Neural progenitor cell (in vitro differentiated cells): ENCODE measurements around the gene EPHB1. TPM values are rescaled to one million over a fixed set of nuclear protein-coding genes. Genes with fewer than 3 reads are reported as not detected.

Experiments used
- DNase-seq: peaks from one replicate; pipeline ENCODE4 v3.0.0-alpha.2; 2016; ENCODE audit warnings: low spot score
- H2AFZ ChIP-seq: fragments of 200-600 bp; sonication (generic); replicated peaks from 2 replicates; pipeline ENCODE4 v1.6.1; 2016; ENCODE audit warnings: antibody characterized with exemption
- H3F3A ChIP-seq: fragments of 200-600 bp; sonication (generic); 2 replicates; pipeline ENCODE4 v1.6.1; 2016; ENCODE audit warnings: antibody characterized with exemption, low read depth
- H3K27ac ChIP-seq: fragments of 200-600 bp; sonication (generic); 2 replicates; pipeline ENCODE4 v1.5.1; 2016; ENCODE audit warnings: mild to moderate bottlenecking
- H3K27me3 ChIP-seq: fragments of 200-600 bp; sonication (generic); 2 replicates; pipeline ENCODE4 v1.6.1; 2016; ENCODE audit warnings: mild to moderate bottlenecking, moderate library complexity
- H3K36me3 ChIP-seq: fragments of 200-600 bp; sonication (generic); 2 replicates; pipeline ENCODE4 v1.5.1; 2016
- H3K4me1 ChIP-seq: fragments of 200-600 bp; sonication (generic); 2 replicates; pipeline ENCODE4 v1.6.1; 2016; ENCODE audit warnings: mixed run types
- H3K4me2 ChIP-seq: fragments of 200-600 bp; sonication (generic); 2 replicates; pipeline ENCODE4 v1.6.1; 2016
- H3K4me3 ChIP-seq: fragments of 200-600 bp; sonication (generic); 2 replicates; pipeline ENCODE4 v1.5.1; 2016
- H3K79me2 ChIP-seq: fragments of 200-600 bp; sonication (generic); 2 replicates; pipeline ENCODE4 v1.6.1; 2016; ENCODE audit warnings: low read depth
- H3K9ac ChIP-seq: fragments of 200-600 bp; sonication (generic); 2 replicates; pipeline ENCODE4 v1.6.1; 2016
- H3K9me3 ChIP-seq: fragments of 200-600 bp; sonication (generic); 2 replicates; pipeline ENCODE4 v1.5.1; 2016; ENCODE audit warnings: low read depth
- H4K20me1 ChIP-seq: fragments of 200-600 bp; sonication (generic); 2 replicates; pipeline ENCODE4 v1.6.1; 2016; ENCODE audit warnings: low read depth
- H3K27ac Mint-ChIP-seq: 3 replicates; pipeline ENCODE4 v1.8.0; 2021; ENCODE audit warnings: mixed read lengths
- H3K27me3 Mint-ChIP-seq: 2 replicates; pipeline ENCODE4 v1.8.0; 2022; ENCODE audit warnings: low read depth, mild to moderate bottlenecking, inconsistent platforms, moderate library complexity, mixed read lengths; ENCODE audit not compliant: insufficient read depth
- H3K36me3 Mint-ChIP-seq: 3 replicates; pipeline ENCODE4 v1.8.0; 2021; ENCODE audit warnings: mixed read lengths
- H3K4me1 Mint-ChIP-seq: 3 replicates; pipeline ENCODE4 v1.8.0; 2021; ENCODE audit warnings: mixed read lengths
- H3K4me3 Mint-ChIP-seq: 3 replicates; pipeline ENCODE4 v1.8.0; 2021; ENCODE audit warnings: mild to moderate bottlenecking, moderate library complexity, mixed read lengths
- H3K9me3 Mint-ChIP-seq: 3 replicates; pipeline ENCODE4 v1.8.0; 2020; ENCODE audit warnings: mixed read lengths
- CTCF ChIP-seq: fragments of 200-600 bp; sonication (generic); IDR thresholded peaks from 2 replicates; pipeline ENCODE4 v1.5.1; 2017; ENCODE audit warnings: antibody characterized with exemption, mild to moderate bottlenecking
- EZH2 ChIP-seq: fragments of 200-600 bp; sonication (generic); IDR thresholded peaks from 2 replicates; pipeline ENCODE4 v1.6.1; 2017; ENCODE audit warnings: antibody characterized with exemption, mild to moderate bottlenecking, moderate library complexity
- EZH2phosphoT487 ChIP-seq: fragments of 200-600 bp; sonication (generic); IDR thresholded peaks from 2 replicates; pipeline ENCODE4 v1.6.1; 2017; ENCODE audit warnings: antibody characterized with exemption
- total RNA-seq: library from RNA; depleted of rRNA; stranded (reverse); fragments of >200 nt; gene quantifications from 2 replicates; pipeline ENCODE4 v1.2.3, GENCODE V29; 2015; ENCODE audit warnings: low replicate concordance

Gene EPHB1
- total RNA-seq, 1 donor from 2014 or later, result 9.1 TPM

GRCh38 chr3:134798681-134799311, 3.7 kb downstream of the EPHB1 start:
- H3K27me3 ChIP-seq, result peaks cover 41% of the 10 kb centered on the region
- no peak overlapping the region for H3K4me3 ChIP-seq

DNA sequence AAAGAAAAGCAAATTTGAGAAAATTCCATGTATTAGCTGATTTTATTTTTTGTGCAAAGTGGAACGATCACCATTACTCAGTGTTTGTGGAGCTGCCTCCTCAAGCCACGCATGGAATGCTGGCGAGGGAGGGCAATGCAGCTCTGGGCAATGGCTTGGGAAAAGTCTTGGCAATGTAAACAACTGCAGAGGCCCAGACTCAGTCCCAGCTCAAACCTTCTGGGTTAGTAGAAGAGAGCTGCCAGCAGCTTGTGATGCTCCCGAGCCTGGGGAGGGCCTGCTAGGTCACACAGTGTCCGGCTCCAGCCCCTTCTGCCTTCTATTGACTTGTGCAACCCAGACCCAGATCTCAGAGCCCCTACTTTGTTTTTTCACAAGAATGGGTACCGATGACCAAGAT, 4.3 kb downstream of the EPHB1 start:
- Mint-ChIP-seq H3K27ac (no peak overlapping the region), H3K36me3 (no peaks in the 10 kb centered on the region), H3K4me3 (no peak overlapping the region), H3K27me3 (peaks cover 20% of the 10 kb centered on the region), H3K4me1 (peaks cover 16% of the 10 kb centered on the region), H3K9me3 (no peaks in the 10 kb centered on the region)
- DNase-seq, result no peak
- H2AFZ ChIP-seq, result no peak overlapping the region
- H4K20me1 ChIP-seq, result peaks cover 10% of the 10 kb centered on the region
- H3K4me2 ChIP-seq, result no peak overlapping the region
- H3K36me3 ChIP-seq, result no peaks in the 10 kb centered on the region
- H3K4me3 ChIP-seq, result no peak overlapping the region
- H3K9me3 ChIP-seq, result no peaks in the 10 kb centered on the region
- H3K27ac ChIP-seq, result no peak overlapping the region
- H3K4me1 ChIP-seq, result peaks cover 15% of the 10 kb centered on the region
- peaks cover 36% of the 10 kb centered on the region for H3K79me2 ChIP-seq
- H3K9ac ChIP-seq, result no peak overlapping the region
- TF ChIP-seq EZH2 (no peak), EZH2phosphoT487 (no peak), CTCF (no peak)
- H3F3A ChIP-seq, result no peaks in the 10 kb centered on the region
- peaks cover 35% of the 10 kb centered on the region for H3K27me3 ChIP-seq

More at GRCh38 chr3:134798681-134799311, 3.7 kb downstream of the EPHB1 start:
- Histone ChIP-seq H3K4me1 (peaks cover 15% of the 10 kb centered on the region), H2AFZ (no peak overlapping the region), H3K9ac (no peak overlapping the region), H3K36me3 (no peaks in the 10 kb centered on the region), H3K4me2 (peak overlapping the region; percentile 93), H3K27ac (no peak overlapping the region), H4K20me1 (peaks cover 10% of the 10 kb centered on the region), H3K9me3 (no peaks in the 10 kb centered on the region), H3F3A (no peaks in the 10 kb centered on the region), H3K79me2 (peaks cover 36% of the 10 kb centered on the region)
- peaks cover 20% of the 10 kb centered on the region for H3K27me3 Mint-ChIP-seq
- no peaks in the 10 kb centered on the region for H3K36me3 Mint-ChIP-seq
- no peak overlapping the region for H3K27ac Mint-ChIP-seq
- H3K4me1 Mint-ChIP-seq, result peaks cover 16% of the 10 kb centered on the region
- TF ChIP-seq CTCF (no peak), EZH2phosphoT487 (no peak), EZH2 (no peak)
- no peak overlapping the region for H3K4me3 Mint-ChIP-seq
- no peak for DNase-seq
- H3K9me3 Mint-ChIP-seq, result no peaks in the 10 kb centered on the region

GRCh38 chr3:134801204-134801958, 6.3 kb downstream of the EPHB1 start:
- Histone ChIP-seq H3K36me3 (no peaks in the 10 kb centered on the region), H3F3A (no peaks in the 10 kb centered on the region), H4K20me1 (peaks cover 10% of the 10 kb centered on the region), H3K27ac (no peak overlapping the region), H3K9ac (no peak overlapping the region), H3K4me3 (no peak overlapping the region), H3K27me3 (peaks cover 24% of the 10 kb centered on the region), H3K4me2 (no peak overlapping the region), H3K4me1 (peaks cover 15% of the 10 kb centered on the region), H3K9me3 (no peaks in the 10 kb centered on the region), H3K79me2 (peaks cover 36% of the 10 kb centered on the region), H2AFZ (no peak overlapping the region)
- no peak overlapping the region for H3K27ac Mint-ChIP-seq
- H3K27me3 Mint-ChIP-seq, result peaks cover 18% of the 10 kb centered on the region
- H3K4me3 Mint-ChIP-seq, result no peak overlapping the region
- no peak for TF ChIP-seq EZH2
- no peak for TF ChIP-seq CTCF
- no peak for TF ChIP-seq EZH2phosphoT487
- no peak for DNase-seq
- no peaks in the 10 kb centered on the region for H3K36me3 Mint-ChIP-seq
- H3K9me3 Mint-ChIP-seq, result no peaks in the 10 kb centered on the region
- H3K4me1 Mint-ChIP-seq, result peaks cover 21% of the 10 kb centered on the region
